SK-N-SH treated with all-trans-retinoic acid at 6 μM for 48 hours (cell line): ENCODE results near the gene TUB.

Source experiments
- ATAC-seq: fragments of 200-7000 bp; cut with Tn5 transposase; 3 replicates; pipeline ENCODE4 v1.9.1; 2020; ENCODE audit warnings: mild to moderate bottlenecking, moderate library complexity
- ARNTL ChIP-seq: fragments of 450-650 bp; formaldehyde crosslinking; IDR thresholded peaks from 2 replicates; pipeline ENCODE4 v1.5.0; 2020; ENCODE audit warnings: low read depth, mild to moderate bottlenecking, moderate library complexity, borderline replicate concordance
- BACH2 ChIP-seq: fragments of 250-450 bp; sonication (Bioruptor Pico); IDR thresholded peaks from 2 replicates; pipeline ENCODE4 v1.9.0; 2021; ENCODE audit warnings: mild to moderate bottlenecking, borderline replicate concordance
- CREB5 ChIP-seq: fragments of 250-450 bp; sonication (Bioruptor Pico); IDR thresholded peaks from 2 replicates; pipeline ENCODE4 v1.5.1; 2020; ENCODE audit warnings: low read depth, mild to moderate bottlenecking, moderate library complexity
- CSDC2 ChIP-seq: fragments of 250-450 bp; sonication (Bioruptor Pico); IDR thresholded peaks from 2 replicates; pipeline ENCODE4 v1.5.0; 2020; ENCODE audit warnings: mild to moderate bottlenecking, moderate library complexity
- CSRNP3 ChIP-seq: fragments of 250-450 bp; sonication (Bioruptor Pico); IDR thresholded peaks from 2 replicates; pipeline ENCODE4 v1.5.1; 2021; ENCODE audit warnings: mild to moderate bottlenecking, moderate library complexity
- ESRRG ChIP-seq: fragments of 250-450 bp; sonication (Bioruptor Pico); IDR thresholded peaks from 2 replicates; pipeline ENCODE4 v1.6.1; 2021; ENCODE audit warnings: mild to moderate bottlenecking
- GLIS3 ChIP-seq: fragments of 250-450 bp; sonication (Bioruptor Pico); IDR thresholded peaks from 2 replicates; pipeline ENCODE4 v1.5.0; 2020; ENCODE audit warnings: mild to moderate bottlenecking, moderate library complexity
- ISL1 ChIP-seq: fragments of 250-450 bp; sonication (Bioruptor Pico); IDR thresholded peaks from 2 replicates; pipeline ENCODE4 v2.1.2; 2022; ENCODE audit warnings: mild to moderate bottlenecking, moderate library complexity
- OSR1 ChIP-seq: fragments of 250-450 bp; sonication (Bioruptor Pico); IDR thresholded peaks from 2 replicates; pipeline ENCODE4 v1.8.0; 2022; ENCODE audit warnings: moderate library complexity, mild to moderate bottlenecking, inconsistent platforms
- PATZ1 ChIP-seq: fragments of 250-450 bp; sonication (Bioruptor Pico); IDR thresholded peaks from 2 replicates; pipeline ENCODE4 v1.8.0; 2020; ENCODE audit warnings: mild to moderate bottlenecking, moderate library complexity, borderline replicate concordance
- PPARA ChIP-seq: fragments of 250-450 bp; sonication (Bioruptor Pico); IDR thresholded peaks from 2 replicates; pipeline ENCODE4 v1.5.0; 2020; ENCODE audit warnings: mild to moderate bottlenecking, borderline replicate concordance
- RARB ChIP-seq: fragments of 250-450 bp; sonication (Bioruptor Pico); IDR thresholded peaks from 2 replicates; pipeline ENCODE4 v1.8.0; 2021; ENCODE audit warnings: mild to moderate bottlenecking, moderate library complexity
- SNAI2 ChIP-seq: fragments of 250-450 bp; sonication (Bioruptor Pico); IDR thresholded peaks from 2 replicates; pipeline ENCODE4 v1.5.0; 2020; ENCODE audit warnings: mild to moderate bottlenecking, moderate library complexity
- TCF4 ChIP-seq: fragments of 250-450 bp; sonication (Bioruptor Pico); IDR thresholded peaks from 2 replicates; pipeline ENCODE4 v1.8.0; 2021; ENCODE audit warnings: mild to moderate bottlenecking, moderate library complexity, borderline replicate concordance
- TOX ChIP-seq: fragments of 250-450 bp; sonication (Bioruptor Pico); IDR thresholded peaks from 2 replicates; pipeline ENCODE4 v1.8.0; 2021; ENCODE audit warnings: mild to moderate bottlenecking, moderate library complexity, borderline replicate concordance
- TSHZ2 ChIP-seq: fragments of 250-450 bp; sonication (Bioruptor Pico); IDR thresholded peaks from 2 replicates; pipeline ENCODE4 v1.5.0; 2020; ENCODE audit warnings: mild to moderate bottlenecking, moderate library complexity
- ZC3H10 ChIP-seq: fragments of 250-450 bp; sonication (Bioruptor Pico); IDR thresholded peaks from 2 replicates; pipeline ENCODE4 v1.5.1; 2021; ENCODE audit warnings: mild to moderate bottlenecking, moderate library complexity
- ZFP3 ChIP-seq: fragments of 250-450 bp; sonication (Bioruptor Pico); IDR thresholded peaks from 2 replicates; pipeline ENCODE4 v1.5.0; 2020; ENCODE audit warnings: mild to moderate bottlenecking, moderate library complexity
- ZFP30 ChIP-seq: fragments of 450-650 bp; formaldehyde crosslinking; IDR thresholded peaks from 2 replicates; pipeline ENCODE4 v1.5.0; 2022; ENCODE audit warnings: mild to moderate bottlenecking, moderate library complexity
- ZNF565 ChIP-seq: fragments of 450-650 bp; formaldehyde crosslinking; conservative IDR thresholded peaks from 2 replicates; pipeline ENCODE4 v1.5.0; 2020; ENCODE audit warnings: low read depth, mild to moderate bottlenecking, moderate library complexity
- ZNF70 ChIP-seq: fragments of 450-650 bp; formaldehyde crosslinking; IDR thresholded peaks from 2 replicates; pipeline ENCODE4 v1.5.0; 2020; ENCODE audit warnings: mild to moderate bottlenecking, moderate library complexity
- ZNF8 ChIP-seq: fragments of 450-650 bp; formaldehyde crosslinking; IDR thresholded peaks from 2 replicates; pipeline ENCODE4 v1.5.0; 2020; ENCODE audit warnings: mild to moderate bottlenecking, moderate library complexity

TUB gene

GRCh38 chr11:8069771-8070170, 11.2 kb upstream of the TUB start:
- ATAC-seq: no peak
- TF ChIP-seq TSHZ2: no peak
- TF ChIP-seq CSRNP3 (CRISPR knock-in tag): no peak
- no peak for TF ChIP-seq TOX
- no peak for TF ChIP-seq ZNF565 (CRISPR knock-in tag)
- no peak for TF ChIP-seq PATZ1
- TF ChIP-seq SNAI2 (CRISPR knock-in tag): no peak
- no peak for TF ChIP-seq CSDC2
- TF ChIP-seq ZNF8 (CRISPR knock-in tag): no peak
- no peak for TF ChIP-seq CREB5 (CRISPR knock-in tag)
- TF ChIP-seq ISL1 (CRISPR knock-in tag): no peak
- TF ChIP-seq ZC3H10 (CRISPR knock-in tag): no peak
- TF ChIP-seq ZFP3 (CRISPR knock-in tag): no peak
- no peak for TF ChIP-seq ZNF70 (CRISPR knock-in tag)
- TF ChIP-seq BACH2 (CRISPR knock-in tag): no peak
- no peak for TF ChIP-seq OSR1
- no peak for TF ChIP-seq ESRRG (CRISPR knock-in tag)
- TF ChIP-seq PPARA: no peak
- TF ChIP-seq ZFP30 (CRISPR knock-in tag): no peak
- no peak for TF ChIP-seq TCF4

GRCh38 chr11:8070417-8071115, 10.4 kb upstream of the TUB start:
- ATAC-seq: peak; percentile 57
- TF ChIP-seq RARB (no peak), ZNF70 (CRISPR knock-in tag) (no peak), SNAI2 (CRISPR knock-in tag) (no peak), ZNF565 (CRISPR knock-in tag) (no peak), ZFP30 (CRISPR knock-in tag) (no peak), GLIS3 (CRISPR knock-in tag) (no peak), ARNTL (CRISPR knock-in tag) (no peak), OSR1 (no peak), TSHZ2 (no peak), CSRNP3 (CRISPR knock-in tag) (no peak), TCF4 (no peak), ZC3H10 (CRISPR knock-in tag) (no peak), ZFP3 (CRISPR knock-in tag) (no peak), TOX (no peak), ESRRG (CRISPR knock-in tag) (no peak), BACH2 (CRISPR knock-in tag) (no peak), CREB5 (CRISPR knock-in tag) (no peak)
- TF ChIP-seq, all 23 proteins: peak for 0
